ENCODE results near the gene UGT1A3.

Gene UGT1A3

DNA sequence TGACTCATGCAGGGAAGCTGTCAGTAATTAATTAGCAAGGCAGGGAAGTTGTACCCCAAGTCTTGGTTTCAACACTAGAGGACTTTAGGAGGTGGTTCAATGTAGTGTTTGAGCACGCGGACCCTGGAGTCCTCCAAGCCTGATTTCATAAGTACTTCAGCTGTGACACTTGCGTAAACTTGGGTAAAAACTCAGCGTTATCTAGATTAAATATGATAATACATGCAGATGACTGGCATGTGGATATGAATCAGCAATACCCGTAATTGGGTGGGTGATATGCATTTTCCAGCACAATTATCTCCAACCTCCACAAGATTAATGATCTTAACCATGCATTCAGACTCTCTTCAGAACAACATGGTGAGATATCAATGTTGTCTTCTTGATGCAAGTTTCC lies 41.9 kb upstream of the UGT1A3 start:
- no peak for TF ChIP-seq CTCF (IDR thresholded peaks at IDR 0.05)
- Histone ChIP-seq H3K4me3 (ENCODE audit: low read depth in 1 of 2, low read length in 1 of 2) (no peak overlapping the region), H3K4me1 (ENCODE audit: control insufficient read depth in 1 of 2, insufficient read depth in 1 of 2, low read depth in 1 of 2, low read length in 1 of 2) (no peaks in the 10 kb centered on the region), H3K27ac (no peak overlapping the region), H3K9me3 (no peaks in the 10 kb centered on the region), H3K36me3 (no peaks in the 10 kb centered on the region), H3K27me3 (peaks cover 5% of the 10 kb centered on the region)

DNA sequence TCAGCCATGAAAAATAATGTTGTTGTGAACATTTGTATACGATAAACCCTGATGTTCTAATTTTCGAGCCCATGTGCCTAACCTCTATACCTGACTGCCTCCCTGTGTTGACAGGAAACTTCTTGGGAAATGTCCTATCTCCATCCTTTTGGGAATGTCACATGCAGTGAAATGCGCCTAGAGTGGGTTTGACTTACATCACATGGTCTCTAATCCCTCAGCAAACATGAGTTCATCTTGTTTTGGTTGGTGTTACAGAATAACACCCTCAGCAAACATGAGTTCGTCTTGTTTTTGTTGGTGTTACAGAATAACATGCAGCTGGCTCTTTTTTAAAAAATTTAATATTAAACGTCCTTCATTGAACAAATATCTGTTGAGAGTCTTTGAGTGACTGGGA lies 40.5 kb upstream of the UGT1A3 start:
- no peak overlapping the region for H3K27ac ChIP-seq
- no peaks in the 10 kb centered on the region for H3K4me1 ChIP-seq (ENCODE audit: control insufficient read depth in 1 of 2, insufficient read depth in 1 of 2, low read depth in 1 of 2, low read length in 1 of 2)
- no peak for TF ChIP-seq CTCF (IDR thresholded peaks at IDR 0.05)
- H3K9me3 ChIP-seq: no peaks in the 10 kb centered on the region
- H3K4me3 ChIP-seq (ENCODE audit: low read depth in 1 of 2, low read length in 1 of 2): no peak overlapping the region
- H3K27me3 ChIP-seq: peaks cover 5% of the 10 kb centered on the region
- H3K36me3 ChIP-seq: no peaks in the 10 kb centered on the region

DNA sequence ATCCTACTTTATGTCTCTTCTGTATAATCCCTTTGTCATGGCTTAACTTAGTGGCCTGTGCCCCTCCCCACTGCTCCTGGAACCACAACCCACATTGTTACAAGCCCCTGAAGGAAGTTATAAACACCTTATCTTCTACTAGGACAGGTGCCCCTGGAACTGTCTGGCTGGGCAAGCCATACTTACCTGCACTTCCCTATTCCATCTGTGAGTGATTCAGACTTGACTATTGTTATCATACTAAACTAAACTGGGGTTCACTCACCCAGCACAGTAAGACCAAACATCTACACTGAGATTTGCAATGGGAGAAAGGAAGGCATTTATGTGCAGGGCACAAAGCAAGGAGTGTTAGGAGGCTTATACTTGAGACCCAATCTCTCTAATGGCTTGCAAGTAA lies 39.8 kb upstream of the UGT1A3 start:
- Histone ChIP-seq H3K27me3 (peaks cover 5% of the 10 kb centered on the region), H3K36me3 (no peaks in the 10 kb centered on the region), H3K27ac (no peak overlapping the region), H3K4me1 (ENCODE audit: control insufficient read depth in 1 of 2, insufficient read depth in 1 of 2, low read depth in 1 of 2, low read length in 1 of 2) (no peaks in the 10 kb centered on the region), H3K4me3 (ENCODE audit: low read depth in 1 of 2, low read length in 1 of 2) (no peak overlapping the region), H3K9me3 (no peaks in the 10 kb centered on the region)
- no peak for TF ChIP-seq CTCF (IDR thresholded peaks at IDR 0.05)

GRCh38 chr2:233689501-233689900 lies 39.3 kb upstream of the UGT1A3 start:
- no peak overlapping the region for H3K27ac ChIP-seq
- no peak for TF ChIP-seq CTCF (IDR thresholded peaks at IDR 0.05)
- H3K27me3 ChIP-seq: peaks cover 5% of the 10 kb centered on the region
- no peaks in the 10 kb centered on the region for H3K36me3 ChIP-seq
- H3K4me3 ChIP-seq (ENCODE audit: low read depth in 1 of 2, low read length in 1 of 2): no peak overlapping the region
- H3K4me1 ChIP-seq (ENCODE audit: control insufficient read depth in 1 of 2, insufficient read depth in 1 of 2, low read depth in 1 of 2, low read length in 1 of 2): no peaks in the 10 kb centered on the region
- no peaks in the 10 kb centered on the region for H3K9me3 ChIP-seq

DNA sequence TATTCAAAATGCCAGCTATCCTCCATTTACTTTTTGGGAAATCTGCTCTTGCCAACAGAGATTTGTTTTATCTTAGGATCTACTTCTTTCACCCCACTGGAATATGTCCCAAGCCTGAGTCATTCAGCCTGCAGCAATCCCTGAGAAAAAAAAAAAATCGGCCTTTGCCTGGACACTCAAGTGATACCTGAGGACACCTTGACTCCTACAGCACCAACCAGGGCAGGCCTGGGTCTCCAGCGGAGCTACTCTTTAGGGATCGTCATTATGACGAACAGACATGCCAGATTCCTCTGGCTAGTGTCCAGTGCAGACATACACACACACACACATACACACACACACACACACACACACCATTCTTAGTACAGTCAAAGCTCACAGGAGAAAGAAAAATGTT lies 38.4 kb upstream of the UGT1A3 start:
- no peak overlapping the region for H3K4me3 ChIP-seq (ENCODE audit: low read depth in 1 of 2, low read length in 1 of 2)
- no peaks in the 10 kb centered on the region for H3K9me3 ChIP-seq
- H3K27ac ChIP-seq: no peak overlapping the region
- no peaks in the 10 kb centered on the region for H3K4me1 ChIP-seq (ENCODE audit: control insufficient read depth in 1 of 2, insufficient read depth in 1 of 2, low read depth in 1 of 2, low read length in 1 of 2)
- H3K36me3 ChIP-seq: no peaks in the 10 kb centered on the region
- no peak for TF ChIP-seq CTCF (IDR thresholded peaks at IDR 0.05)
- peaks cover 5% of the 10 kb centered on the region for H3K27me3 ChIP-seq

Measured in neutrophil (primary cell).